Measurements from ENCODE around the gene RHO. TPM values are rescaled to one million over a fixed set of nuclear protein-coding genes. Genes with fewer than 3 reads are reported as not detected.

Gene RHO
- polyA plus RNA-seq, 1 donor: 0.10 TPM

DNA sequence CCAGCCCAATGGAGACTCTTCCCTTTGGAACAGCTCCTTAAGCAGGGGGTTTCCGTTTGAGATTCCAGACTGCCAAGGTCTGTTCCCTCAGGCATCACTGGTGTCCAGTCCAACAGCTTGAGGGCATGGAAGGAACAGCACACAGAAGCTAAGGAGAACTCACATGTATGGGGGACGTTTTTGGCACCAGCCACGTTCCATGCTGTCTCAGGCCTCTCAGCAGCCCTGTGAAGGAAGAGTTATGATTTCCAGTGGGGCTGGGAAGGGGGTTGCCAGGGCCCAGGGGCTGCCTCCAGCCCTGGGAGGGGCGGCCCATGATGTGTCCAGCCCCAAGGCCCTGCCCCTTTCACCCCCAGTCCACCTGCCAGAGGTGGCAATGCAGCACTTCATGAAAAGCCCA, 7.5 kb upstream of the RHO start:
- DNase-seq: no peak

- DNase-seq: no peak
These were observed 6.8 kb upstream of the RHO start for GRCh38 chr3:129521611-129522010.

GRCh38 chr3:129522953-129523352, 5.5 kb upstream of the RHO start:
- DNase-seq: no peak

GRCh38 chr3:129524081-129524480, 4.4 kb upstream of the RHO start:
- no peak for DNase-seq

GRCh38 chr3:129525341-129525968, 3.0 kb upstream of the RHO start:
- no peak for DNase-seq

GRCh38 chr3:129526121-129526900, 2.1 kb upstream of the RHO start:
- no peak for DNase-seq

GRCh38 chr3:129527262-129527661, 1.2 kb upstream of the RHO start:
- no peak for DNase-seq

- DNase-seq: no peak
These were observed 1.2 kb downstream of the RHO start for GRCh38 chr3:129529436-129530210.

- DNase-seq: no peak
These were observed 1.9 kb downstream of the RHO start for GRCh38 chr3:129530251-129530791.

DNA sequence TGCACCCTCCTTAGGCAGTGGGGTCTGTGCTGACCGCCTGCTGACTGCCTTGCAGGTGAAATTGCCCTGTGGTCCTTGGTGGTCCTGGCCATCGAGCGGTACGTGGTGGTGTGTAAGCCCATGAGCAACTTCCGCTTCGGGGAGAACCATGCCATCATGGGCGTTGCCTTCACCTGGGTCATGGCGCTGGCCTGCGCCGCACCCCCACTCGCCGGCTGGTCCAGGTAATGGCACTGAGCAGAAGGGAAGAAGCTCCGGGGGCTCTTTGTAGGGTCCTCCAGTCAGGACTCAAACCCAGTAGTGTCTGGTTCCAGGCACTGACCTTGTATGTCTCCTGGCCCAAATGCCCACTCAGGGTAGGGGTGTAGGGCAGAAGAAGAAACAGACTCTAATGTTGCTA, 2.4 kb downstream of the RHO start:
- DNase-seq: no peak

GRCh38 chr3:129531699-129532098, 3.3 kb downstream of the RHO start:
- DNase-seq: no peak

- no peak for DNase-seq
These were observed 3.8 kb downstream of the RHO start for GRCh38 chr3:129532261-129532660.

DNA sequence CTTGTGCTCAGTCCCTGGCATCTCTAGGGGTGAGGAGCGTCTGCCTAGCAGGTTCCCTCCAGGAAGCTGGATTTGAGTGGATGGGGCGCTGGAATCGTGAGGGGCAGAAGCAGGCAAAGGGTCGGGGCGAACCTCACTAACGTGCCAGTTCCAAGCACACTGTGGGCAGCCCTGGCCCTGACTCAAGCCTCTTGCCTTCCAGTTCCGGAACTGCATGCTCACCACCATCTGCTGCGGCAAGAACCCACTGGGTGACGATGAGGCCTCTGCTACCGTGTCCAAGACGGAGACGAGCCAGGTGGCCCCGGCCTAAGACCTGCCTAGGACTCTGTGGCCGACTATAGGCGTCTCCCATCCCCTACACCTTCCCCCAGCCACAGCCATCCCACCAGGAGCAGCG, 5.0 kb downstream of the RHO start:
- no peak for DNase-seq

DNA sequence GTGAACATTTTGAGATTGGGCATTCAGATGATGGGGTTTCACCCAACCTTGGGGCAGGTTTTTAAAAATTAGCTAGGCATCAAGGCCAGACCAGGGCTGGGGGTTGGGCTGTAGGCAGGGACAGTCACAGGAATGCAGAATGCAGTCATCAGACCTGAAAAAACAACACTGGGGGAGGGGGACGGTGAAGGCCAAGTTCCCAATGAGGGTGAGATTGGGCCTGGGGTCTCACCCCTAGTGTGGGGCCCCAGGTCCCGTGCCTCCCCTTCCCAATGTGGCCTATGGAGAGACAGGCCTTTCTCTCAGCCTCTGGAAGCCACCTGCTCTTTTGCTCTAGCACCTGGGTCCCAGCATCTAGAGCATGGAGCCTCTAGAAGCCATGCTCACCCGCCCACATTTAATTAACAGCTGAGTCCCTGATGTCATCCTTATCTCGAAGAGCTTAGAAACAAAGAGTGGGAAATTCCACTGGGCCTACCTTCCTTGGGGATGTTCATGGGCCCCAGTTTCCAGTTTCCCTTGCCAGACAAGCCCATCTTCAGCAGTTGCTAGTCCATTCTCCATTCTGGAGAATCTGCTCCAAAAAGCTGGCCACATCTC, 6.1 kb downstream of the RHO start:
- DNase-seq: no peak

DNA sequence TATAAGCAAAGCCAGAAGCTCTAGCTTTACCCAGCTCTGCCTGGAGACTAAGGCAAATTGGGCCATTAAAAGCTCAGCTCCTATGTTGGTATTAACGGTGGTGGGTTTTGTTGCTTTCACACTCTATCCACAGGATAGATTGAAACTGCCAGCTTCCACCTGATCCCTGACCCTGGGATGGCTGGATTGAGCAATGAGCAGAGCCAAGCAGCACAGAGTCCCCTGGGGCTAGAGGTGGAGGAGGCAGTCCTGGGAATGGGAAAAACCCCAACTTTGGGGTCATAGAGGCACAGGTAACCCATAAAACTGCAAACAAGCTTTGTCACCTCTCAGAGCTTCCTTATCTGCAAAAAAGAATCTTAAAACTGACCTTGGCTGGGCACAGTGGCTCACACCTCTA, 6.6 kb downstream of the RHO start:
- DNase-seq: no peak

GRCh38 chr3:129536374-129536667, 7.9 kb downstream of the RHO start:
- no peak for DNase-seq

- no peak for DNase-seq
These were observed 8.4 kb downstream of the RHO start for GRCh38 chr3:129536804-129537203.

DNA sequence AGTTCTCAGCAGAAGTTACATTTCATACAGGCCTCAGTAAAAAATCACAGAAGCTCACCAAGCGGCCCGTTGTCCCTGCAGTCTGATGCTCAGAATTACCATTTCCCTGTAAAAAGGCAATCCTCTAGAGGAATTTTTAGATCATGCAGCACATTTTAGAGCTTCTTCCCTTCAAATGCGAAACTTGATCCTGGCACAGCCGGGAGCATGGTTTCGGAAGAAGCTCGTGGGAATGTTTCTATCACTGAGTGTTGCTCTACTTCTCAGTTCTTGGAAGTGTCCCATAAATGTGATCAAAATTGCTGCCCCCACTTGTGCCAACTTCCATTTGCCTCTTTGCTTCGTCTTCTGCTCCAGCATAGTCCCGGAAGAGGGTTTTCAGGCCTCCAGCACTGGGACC, 10.8 kb downstream of the RHO start:
- DNase-seq: no peak

- no peak for DNase-seq
These were observed 12.5 kb downstream of the RHO start for GRCh38 chr3:129540776-129541516.

DNA sequence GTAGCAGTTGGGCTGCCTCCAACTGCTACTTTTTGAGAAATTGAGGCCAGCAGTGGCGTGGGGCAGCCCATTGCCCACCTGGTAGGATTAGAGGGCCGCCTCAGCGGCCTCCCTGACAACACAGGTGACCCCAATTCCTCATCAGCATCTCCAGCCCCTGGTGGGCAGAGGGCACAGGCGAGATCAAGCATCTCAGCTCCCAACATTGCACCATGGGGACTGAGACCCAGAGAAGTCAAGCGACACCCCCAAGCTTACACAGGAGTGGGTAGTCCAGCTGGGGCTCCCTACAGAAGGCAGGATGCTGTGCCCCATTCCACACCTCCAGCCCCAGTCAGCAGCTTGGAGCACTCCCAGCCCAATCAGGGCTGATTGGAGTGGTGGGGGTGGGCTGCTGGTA, 14.3 kb downstream of the RHO start:
- DNase-seq: no peak

DNA sequence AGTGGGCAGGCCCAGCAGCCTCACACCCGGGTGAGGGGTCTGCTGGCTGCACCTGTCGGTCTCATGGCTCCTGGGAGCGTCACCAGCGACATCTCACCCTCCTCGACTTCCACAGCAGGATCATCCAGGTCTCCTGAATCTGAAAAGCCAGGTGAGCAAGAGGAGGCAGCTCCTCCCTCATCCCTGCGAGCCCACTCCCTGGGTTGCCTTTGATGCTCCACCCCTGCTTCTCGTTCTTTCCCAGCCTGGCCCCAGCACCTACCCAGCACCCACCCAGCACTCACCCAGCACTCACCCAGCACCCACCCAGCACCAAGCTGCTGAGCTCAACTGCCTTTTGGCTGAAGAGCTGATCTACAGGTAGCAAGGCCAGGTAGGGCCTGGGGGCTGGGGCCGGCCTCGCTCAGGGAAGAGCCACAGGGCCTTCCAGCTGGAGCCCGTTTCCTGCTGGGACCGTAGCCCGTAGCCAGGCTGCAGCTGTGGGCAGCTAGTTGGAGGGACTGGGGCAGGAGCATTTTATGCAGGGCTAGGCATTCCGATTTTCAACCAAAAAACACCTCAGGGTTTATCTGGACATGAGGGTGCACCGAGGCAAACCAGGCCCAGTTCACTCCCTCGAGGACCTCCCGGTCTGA, 14.8 kb downstream of the RHO start, which contains the start of gene H1-8:
Gene H1-8 (plus strand): TSS at position 20 of the 635 bp plus-strand sequence. CDS start 44 bp downstream, at position 64.
- DNase-seq: no peak

GRCh38 chr3:129543999-129544398, 15.6 kb downstream of the RHO start:
- DNase-seq: no peak

Data from hindlimb muscle (tissue), 1 donor.